GM19193 (cell line): Measurements from ENCODE around the gene HOXA13.

Experiments
- POLR2A ChIP-seq: IDR thresholded peaks from 4 replicates; pipeline ENCODE4 v1.6.1; 2011; ENCODE audit not compliant: insufficient read depth, insufficient read length; ENCODE audit errors: extremely low read depth

Gene HOXA13

GRCh38 chr7:27185013-27185853 lies 14.7 kb downstream of the HOXA13 start, which contains the start of gene HOXA11:
Gene HOXA11 (minus strand): TSS chr7:27185232. CDS start chr7:27185144, 88 bp downstream.
- TF ChIP-seq POLR2A, result no peak

- TF ChIP-seq POLR2A, result no peak
These were observed 15.4 kb downstream of the HOXA13 start for GRCh38 chr7:27184337-27185012.

- TF ChIP-seq POLR2A, result no peak
These were observed 16.1 kb downstream of the HOXA13 start for GRCh38 chr7:27183682-27184336.

- no peak for TF ChIP-seq POLR2A
These were observed 16.8 kb downstream of the HOXA13 start for GRCh38 chr7:27182861-27183681.

GRCh38 chr7:27182285-27182841 lies 17.5 kb downstream of the HOXA13 start:
- no peak for TF ChIP-seq POLR2A

- TF ChIP-seq POLR2A, result no peak
These were observed 18.1 kb downstream of the HOXA13 start for GRCh38 chr7:27181795-27182275.

- no peak for TF ChIP-seq POLR2A
These were observed 19.2 kb downstream of the HOXA13 start for GRCh38 chr7:27180431-27181420.

- TF ChIP-seq POLR2A, result no peak
These were observed 20.1 kb downstream of the HOXA13 start for GRCh38 chr7:27179503-27180430.

- TF ChIP-seq POLR2A, result no peak
These were observed 20.9 kb downstream of the HOXA13 start for GRCh38 chr7:27179030-27179429.

- no peak for TF ChIP-seq POLR2A
These were observed 21.5 kb downstream of the HOXA13 start for GRCh38 chr7:27178366-27178765.

GRCh38 chr7:27177795-27178320 lies 22.0 kb downstream of the HOXA13 start:
- TF ChIP-seq POLR2A, result no peak
